Measurements from ENCODE around the gene WDR5B. TPM values are rescaled to one million over a fixed set of nuclear protein-coding genes. Genes with fewer than 3 reads are reported as not detected.

WDR5B gene
- total RNA-seq, 4 donors from 2014 or later, result 2.5 to 3.3 (median 3.0) TPM

DNA sequence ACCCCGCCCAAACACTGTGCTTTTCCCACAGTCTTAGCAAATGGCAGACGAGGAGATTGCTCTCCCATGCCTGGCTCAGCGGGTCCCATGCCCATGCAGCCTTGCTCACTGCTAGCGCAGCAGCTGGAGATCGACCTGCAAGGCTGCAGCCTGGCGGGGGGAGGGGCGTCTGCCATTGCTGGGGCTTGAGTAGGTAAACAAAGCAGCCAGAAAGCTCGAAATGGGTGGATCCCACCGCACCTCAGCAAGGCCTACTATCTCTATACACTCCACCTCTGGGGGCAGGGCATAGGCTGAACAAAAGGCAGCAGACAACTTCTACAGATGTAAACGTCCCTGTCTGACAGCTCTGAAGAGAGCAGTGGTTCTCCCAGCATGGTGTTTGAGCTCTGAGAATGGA, 27.2 kb upstream of the WDR5B start:
- H3K36me3 ChIP-seq, result peaks cover 25 to 84% (median 62%) of the 10 kb centered on the region in 4 donors
- intact Hi-C loops (cut with DNase I), result no loop called here

DNA sequence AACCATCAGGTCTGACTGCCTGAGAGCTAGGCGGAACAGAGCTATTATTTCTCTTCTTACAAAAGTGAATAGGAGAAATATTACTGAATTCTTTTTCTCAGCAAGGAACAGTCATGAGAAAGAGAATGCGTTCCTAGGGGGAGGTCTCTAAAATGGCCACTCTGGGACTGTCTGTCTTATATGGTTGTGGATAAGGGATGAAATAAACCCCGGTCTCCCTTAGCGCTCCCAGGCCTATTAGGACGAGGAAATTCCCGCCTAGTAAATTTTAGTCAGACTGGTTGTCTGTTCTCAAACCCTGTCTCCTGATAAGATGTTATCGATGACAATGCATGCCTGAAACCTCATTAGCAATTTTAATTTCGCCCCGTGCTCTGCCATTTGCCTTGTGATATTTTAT, 20.1 kb upstream of the WDR5B start:
- TF ChIP-seq, protein P1, sequence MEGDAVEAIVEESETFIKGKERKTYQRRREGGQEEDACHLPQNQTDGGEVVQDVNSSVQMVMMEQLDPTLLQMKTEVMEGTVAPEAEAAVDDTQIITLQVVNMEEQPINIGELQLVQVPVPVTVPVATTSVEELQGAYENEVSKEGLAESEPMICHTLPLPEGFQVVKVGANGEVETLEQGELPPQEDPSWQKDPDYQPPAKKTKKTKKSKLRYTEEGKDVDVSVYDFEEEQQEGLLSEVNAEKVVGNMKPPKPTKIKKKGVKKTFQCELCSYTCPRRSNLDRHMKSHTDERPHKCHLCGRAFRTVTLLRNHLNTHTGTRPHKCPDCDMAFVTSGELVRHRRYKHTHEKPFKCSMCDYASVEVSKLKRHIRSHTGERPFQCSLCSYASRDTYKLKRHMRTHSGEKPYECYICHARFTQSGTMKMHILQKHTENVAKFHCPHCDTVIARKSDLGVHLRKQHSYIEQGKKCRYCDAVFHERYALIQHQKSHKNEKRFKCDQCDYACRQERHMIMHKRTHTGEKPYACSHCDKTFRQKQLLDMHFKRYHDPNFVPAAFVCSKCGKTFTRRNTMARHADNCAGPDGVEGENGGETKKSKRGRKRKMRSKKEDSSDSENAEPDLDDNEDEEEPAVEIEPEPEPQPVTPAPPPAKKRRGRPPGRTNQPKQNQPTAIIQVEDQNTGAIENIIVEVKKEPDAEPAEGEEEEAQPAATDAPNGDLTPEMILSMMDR (IDR thresholded peaks at IDR 0.05), result no peak
- no peak for TF ChIP-seq EP300 (IDR thresholded peaks at IDR 0.05)
- TF ChIP-seq POLR2A (IDR thresholded peaks at IDR 0.05; ENCODE audit: low read depth), result no peak
- TF ChIP-seq POLR2AphosphoS5 (IDR thresholded peaks at IDR 0.05), result no peak
- Histone ChIP-seq H3K27me3 (no peaks in the 10 kb centered on the region), H3K36me3 (peaks cover 25 to 96% (median 82%) of the 10 kb centered on the region in 4 donors), H3K27ac (replicated peaks in 1 of 4) (no peak overlapping the region), H3K9me3 (no peaks in the 10 kb centered on the region), H3K4me1 (no peaks in the 10 kb centered on the region), H3K4me3 (no peak overlapping the region)
- WGBS, result 98% methylated on average over 9 of the region's 9 CpGs
- DNase-seq (ENCODE audit: extremely low spot score), result no peak
- intact Hi-C loops (cut with DNase I), result no loop called here

More for the DNA sequence above, 27.2 kb upstream of the WDR5B start:
- no peak for DNase-seq (ENCODE audit: extremely low spot score)
- Histone ChIP-seq H3K27me3 (no peaks in the 10 kb centered on the region), H3K4me1 (no peaks in the 10 kb centered on the region), H3K4me3 (no peak overlapping the region), H3K27ac (replicated peaks in 1 of 4) (no peak overlapping the region), H3K9me3 (no peaks in the 10 kb centered on the region)
- TF ChIP-seq POLR2AphosphoS5 (IDR thresholded peaks at IDR 0.05), result no peak
- TF ChIP-seq, protein P1 (IDR thresholded peaks at IDR 0.05), result no peak
- TF ChIP-seq EP300 (IDR thresholded peaks at IDR 0.05), result no peak
- TF ChIP-seq POLR2A (IDR thresholded peaks at IDR 0.05; ENCODE audit: low read depth), result no peak
- WGBS, result 77% methylated on average over 7 of the region's 10 CpGs

- peaks cover 0 to 7% (median 0%) of the 10 kb centered on the region in 4 donors for H3K4me1 ChIP-seq
- H3K27ac ChIP-seq (replicated peaks in 1 of 4), result no peak overlapping the region
- peaks cover 33 to 87% (median 69%) of the 10 kb centered on the region in 4 donors for H3K36me3 ChIP-seq
- WGBS, result 95% methylated on average over 2 of the region's 2 CpGs
- no peak for TF ChIP-seq EP300 (IDR thresholded peaks at IDR 0.05)
- TF ChIP-seq POLR2AphosphoS5 (IDR thresholded peaks at IDR 0.05), result no peak
- no peak for TF ChIP-seq POLR2A (IDR thresholded peaks at IDR 0.05; ENCODE audit: low read depth)
- TF ChIP-seq, protein P1 (IDR thresholded peaks at IDR 0.05), result no peak
- no peak for DNase-seq (ENCODE audit: extremely low spot score)
- no peaks in the 10 kb centered on the region for H3K9me3 ChIP-seq
- H3K27me3 ChIP-seq, result no peaks in the 10 kb centered on the region
- intact Hi-C loops (cut with DNase I), result no loop called here
- H3K4me3 ChIP-seq, result no peak overlapping the region
Observed at GRCh38 chr3:122430371-122430770, 14.5 kb upstream of the WDR5B start.

GRCh38 chr3:122427857-122428471, 12.1 kb upstream of the WDR5B start:
- H3K36me3 ChIP-seq, result peaks cover 33 to 78% (median 62%) of the 10 kb centered on the region in 4 donors
- no peak for DNase-seq (ENCODE audit: extremely low spot score)
- 82% methylated on average over 2 of the region's 2 CpGs for WGBS
- TF ChIP-seq EP300 (IDR thresholded peaks at IDR 0.05) (no peak), POLR2A (IDR thresholded peaks at IDR 0.05; ENCODE audit: low read depth) (no peak), POLR2AphosphoS5 (IDR thresholded peaks at IDR 0.05) (no peak)
- TF ChIP-seq, protein P1 (IDR thresholded peaks at IDR 0.05), result no peak
- no peak overlapping the region for H3K27ac ChIP-seq (replicated peaks in 1 of 4)
- H3K4me1 ChIP-seq, result peaks cover 0 to 7% (median 0%) of the 10 kb centered on the region in 4 donors
- H3K4me3 ChIP-seq, result no peak overlapping the region
- H3K9me3 ChIP-seq, result no peaks in the 10 kb centered on the region
- intact Hi-C loops (cut with DNase I), result no loop called here
- H3K27me3 ChIP-seq, result no peaks in the 10 kb centered on the region

Measured in esophagus muscularis mucosa (tissue), 4 donors.